Dedifferentiated amniotic fluid mesenchymal stem cell (primary cell): Measurements from ENCODE around the gene SLC35C1.
A peak's percentile ranks its signal among the peaks of the same experiment; 100 is the strongest.
"Not testable (repeated sequence)": the region's sequence is repeated elsewhere in the genome, so short reads cannot be mapped to it uniquely, and the experiment has no call there.

Experiments
- DNase-seq: peaks from one replicate; pipeline ENCODE4 v3.0.0-alpha.2; 2016; ENCODE audit errors: extremely low spot score

Gene SLC35C1

GRCh38 chr11:45811109-45811435, 6.1 kb downstream of the SLC35C1 start:
- no peak for DNase-seq

DNA sequence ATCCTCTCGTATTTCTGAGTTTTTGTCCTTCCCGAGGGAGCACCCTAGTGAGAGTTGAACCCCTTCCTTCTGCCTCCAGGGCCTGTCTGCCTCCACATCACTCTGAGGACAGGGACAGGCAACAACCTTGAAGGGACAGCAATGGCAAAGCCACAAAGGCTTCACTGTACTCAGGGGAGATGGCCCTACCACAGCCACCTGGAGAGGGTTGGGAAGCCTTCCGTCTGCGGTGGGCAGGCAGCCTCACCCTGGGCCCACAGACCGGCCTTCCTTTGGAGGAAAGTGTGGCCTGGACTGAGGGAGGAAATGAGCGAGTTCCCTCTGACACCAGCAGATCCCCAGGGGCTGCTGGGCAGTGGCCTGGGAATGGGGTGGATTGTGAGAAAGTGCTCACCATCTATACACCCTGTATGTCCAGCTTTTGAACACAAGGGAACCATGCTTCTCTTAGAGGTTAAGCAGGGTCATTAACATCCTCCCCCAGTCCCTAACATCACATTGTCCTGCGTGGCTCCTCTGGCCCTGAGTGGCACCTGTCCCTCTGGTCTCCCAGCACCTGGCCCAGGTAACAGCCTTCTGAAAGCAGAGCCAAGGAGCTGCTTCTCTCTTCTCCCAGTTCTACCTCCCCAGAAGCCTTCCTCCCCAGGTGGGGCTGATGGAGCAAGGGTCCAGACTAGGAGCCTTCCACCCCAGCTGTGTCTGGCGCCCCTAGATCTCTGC, 6.8 kb downstream of the SLC35C1 start:
- DNase-seq: no peak

GRCh38 chr11:45812581-45813548, 7.9 kb downstream of the SLC35C1 start:
- no peak for DNase-seq

DNA sequence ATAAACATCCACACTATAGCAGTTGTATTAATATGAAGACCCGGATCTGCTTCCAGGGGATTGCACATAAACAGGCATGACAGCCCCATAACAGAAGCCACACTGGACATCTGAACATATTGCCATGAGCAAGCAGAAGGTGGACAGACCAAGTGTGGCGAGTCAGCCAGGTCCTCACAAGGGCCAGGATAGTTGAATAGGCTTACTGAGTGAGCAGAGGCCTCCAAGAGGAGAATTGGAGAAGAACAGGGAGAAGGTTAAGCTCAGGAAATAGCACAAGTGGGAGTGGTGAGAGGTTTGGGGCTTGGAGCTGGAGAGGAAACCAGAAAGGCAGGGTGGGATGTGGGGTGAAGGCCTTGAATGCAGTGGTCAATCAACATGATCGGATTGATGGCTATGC, 10.8 kb downstream of the SLC35C1 start:
- no peak for DNase-seq

DNA sequence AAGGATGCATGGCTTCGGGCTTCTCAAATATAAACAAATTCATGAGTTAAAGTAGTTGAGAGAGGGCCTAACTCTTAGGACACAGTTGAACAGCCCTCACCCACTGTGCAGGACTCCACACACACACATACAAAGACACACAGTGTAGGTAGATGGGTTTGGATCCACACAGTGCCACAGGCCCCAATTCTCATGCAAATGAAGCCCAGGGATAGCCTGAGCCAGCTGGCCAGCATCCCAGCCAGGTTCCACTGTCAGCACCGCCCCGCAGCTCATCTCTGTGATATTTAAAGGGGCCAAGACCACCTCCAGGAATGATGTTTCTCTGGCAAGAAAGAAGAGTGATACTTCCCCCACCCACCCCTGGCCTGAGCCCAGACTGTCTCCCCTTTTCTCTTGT, 11.7 kb downstream of the SLC35C1 start:
- DNase-seq: no peak

DNA sequence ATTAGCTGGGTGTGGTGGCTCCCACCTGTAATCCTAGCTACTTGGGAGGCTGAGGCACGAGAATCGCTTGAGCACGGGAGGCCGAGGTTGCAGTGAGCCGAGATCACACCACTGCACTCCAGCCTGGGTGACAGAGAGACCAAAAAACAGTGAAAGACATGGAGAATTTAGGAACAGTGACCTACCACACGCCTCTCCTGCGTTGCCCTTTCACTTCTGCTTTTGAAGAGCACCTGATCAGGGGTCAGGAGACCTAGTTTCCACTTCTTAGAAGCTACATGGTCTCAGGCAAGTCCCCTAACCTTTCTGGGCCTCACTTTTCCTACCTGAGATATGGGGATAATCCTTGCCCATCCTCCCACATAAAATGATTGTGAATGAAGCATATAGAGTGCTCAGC, 12.2 kb downstream of the SLC35C1 start:
- no peak for DNase-seq

DNA sequence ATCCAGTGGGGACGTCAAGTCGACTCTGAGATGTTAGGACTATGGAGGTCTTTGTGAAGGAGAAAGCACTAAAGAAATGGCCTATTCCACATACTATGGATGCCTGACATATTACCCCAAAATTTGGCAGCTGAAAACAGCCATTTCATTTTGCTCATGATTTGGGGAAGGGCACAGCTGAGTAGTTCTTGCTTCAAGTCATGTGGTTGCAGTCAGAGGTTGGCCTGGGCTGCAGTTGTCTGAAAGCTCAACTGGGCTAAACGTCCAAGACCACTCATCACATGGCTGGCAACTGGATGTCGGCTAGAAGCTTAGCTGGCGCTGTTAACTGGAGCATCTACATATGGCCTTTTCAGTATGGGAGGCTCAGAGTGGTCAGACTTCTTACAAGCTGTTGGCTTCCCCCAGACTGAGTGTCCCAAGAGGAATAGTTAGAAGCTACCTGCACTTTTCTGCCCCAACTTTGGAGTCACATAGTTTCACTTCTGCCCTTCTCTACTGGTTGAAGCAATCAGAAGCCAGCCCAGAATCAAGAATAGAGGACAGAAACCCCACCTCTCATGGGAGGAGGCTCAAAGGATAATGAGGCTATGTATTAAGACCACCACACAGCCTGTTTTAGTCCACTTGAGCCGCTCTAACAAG, 14.1 kb downstream of the SLC35C1 start:
- no peak for DNase-seq

- DNase-seq: no peak
Measured at GRCh38 chr11:45820211-45820857, 15.4 kb downstream of the SLC35C1 start.

- not testable (repeated sequence) for DNase-seq
Measured at GRCh38 chr11:45826492-45826891, 21.5 kb downstream of the SLC35C1 start.

GRCh38 chr11:45827123-45827522, 22.2 kb downstream of the SLC35C1 start:
- DNase-seq: no peak

GRCh38 chr11:45828996-45829395, 24.0 kb downstream of the SLC35C1 start:
- no peak for DNase-seq

DNA sequence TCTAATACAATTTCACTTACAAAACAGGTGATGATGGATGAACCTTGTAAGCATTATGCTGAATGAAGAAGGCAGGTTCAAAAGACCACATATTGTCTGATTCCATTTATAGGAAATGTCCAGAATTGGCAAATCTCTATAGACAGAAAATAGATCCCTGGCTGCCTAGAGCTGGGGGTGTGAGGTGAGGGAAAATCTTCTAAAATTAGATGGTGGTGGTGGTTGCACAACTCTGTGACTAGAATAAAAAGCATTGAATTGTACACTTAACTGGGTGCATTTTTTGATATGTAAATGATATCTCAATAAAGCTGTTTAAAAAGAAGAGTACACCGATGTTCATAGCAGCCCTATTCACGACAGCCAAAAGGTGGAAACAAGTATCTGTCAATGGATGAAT, 25.6 kb downstream of the SLC35C1 start:
- DNase-seq: no peak

GRCh38 chr11:45832811-45833441, 28.0 kb downstream of the SLC35C1 start:
- no peak for DNase-seq

GRCh38 chr11:45833761-45834160, 28.8 kb downstream of the SLC35C1 start:
- DNase-seq: no peak

DNA sequence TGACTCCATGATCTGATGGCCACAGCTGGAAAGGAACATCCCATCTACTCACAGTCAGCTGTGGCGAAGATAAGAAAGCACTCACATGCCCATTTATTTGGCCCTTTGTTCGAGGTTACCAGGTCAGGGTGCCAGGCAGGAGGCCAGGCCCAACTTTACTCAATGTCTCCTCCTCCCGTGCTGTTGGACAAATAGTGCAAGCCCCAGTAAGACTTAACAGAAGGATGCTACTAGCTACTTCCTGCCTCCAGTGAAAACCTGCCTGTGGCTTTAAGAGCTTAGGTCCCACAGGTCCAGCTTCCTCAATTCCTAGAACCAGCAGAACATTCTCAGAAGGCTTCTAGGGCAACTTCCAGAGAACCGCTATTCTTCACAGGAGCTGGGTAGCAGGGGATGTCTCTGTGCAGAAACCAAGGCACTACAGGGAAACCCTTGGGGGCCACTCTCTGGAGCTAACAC, 29.4 kb downstream of the SLC35C1 start:
- no peak for DNase-seq

DNA sequence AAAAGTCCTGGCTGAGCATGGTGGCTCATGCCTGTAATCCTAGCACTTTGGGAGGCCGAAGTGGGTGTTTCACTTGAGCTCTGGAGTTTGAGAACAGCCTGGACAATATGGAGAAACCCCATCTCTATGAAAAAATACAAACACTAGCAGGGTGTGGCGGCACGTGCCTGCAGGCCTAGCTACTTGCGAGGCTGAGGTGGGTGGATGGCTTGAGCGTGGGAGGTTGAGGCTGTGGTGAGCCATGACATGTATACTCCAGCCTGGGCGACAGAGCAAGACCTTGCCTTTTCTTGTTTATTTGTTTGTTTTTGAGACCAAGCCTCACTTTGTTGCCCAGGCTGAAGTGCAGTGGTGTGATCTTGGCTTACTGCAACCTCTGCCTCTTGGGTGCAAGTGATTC, 34.3 kb downstream of the SLC35C1 start:
- DNase-seq: no peak

DNA sequence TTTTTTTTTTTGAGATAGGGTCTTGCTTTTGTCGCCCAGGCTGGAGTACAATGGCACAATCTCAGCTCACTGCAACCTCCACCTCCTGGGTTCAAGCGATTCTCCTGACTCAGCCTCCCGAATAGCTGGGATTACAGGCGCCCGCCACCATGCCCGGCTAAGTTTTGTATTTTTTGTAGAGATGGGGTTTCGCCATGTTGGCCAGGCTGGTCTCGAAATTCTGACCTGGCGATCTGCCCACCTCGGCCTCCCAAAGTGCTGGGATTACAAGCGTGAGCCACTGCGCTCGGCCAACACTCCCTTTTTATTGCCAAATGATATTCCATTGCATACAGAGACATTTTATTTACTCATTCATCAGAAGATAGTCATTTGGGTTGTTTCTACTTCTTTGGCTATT, 35.3 kb downstream of the SLC35C1 start:
- not testable (repeated sequence) for DNase-seq

- peak; percentile 90 for DNase-seq
Measured at GRCh38 chr11:45843158-45843924, 38.4 kb downstream of the SLC35C1 start.

- DNase-seq: no peak
Measured at GRCh38 chr11:45844822-45845578, 40.1 kb downstream of the SLC35C1 start.

DNA sequence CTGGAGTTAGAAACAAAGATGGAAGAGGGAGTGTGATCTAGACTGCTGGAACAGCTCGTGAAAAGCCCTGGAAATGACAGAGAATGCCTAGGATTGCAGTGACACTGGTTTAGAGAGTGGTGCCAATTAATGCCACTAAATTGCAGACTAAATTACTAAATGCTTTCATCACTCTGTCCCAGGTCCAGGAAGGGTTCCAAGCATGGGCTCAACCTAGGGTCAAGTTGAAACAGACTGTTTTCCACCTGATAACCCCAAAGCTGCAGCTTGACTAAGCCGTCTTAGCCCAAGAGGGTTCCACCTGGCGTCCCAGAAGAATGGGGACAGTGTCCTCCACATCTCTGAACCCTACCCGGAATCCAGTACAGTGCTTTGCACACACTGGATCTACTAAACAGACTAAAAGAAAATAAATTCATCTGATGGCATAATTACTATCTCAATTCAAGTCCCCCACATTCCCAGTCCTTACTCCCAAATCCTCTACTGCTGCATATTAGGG, 41.3 kb downstream of the SLC35C1 start:
- no peak for DNase-seq
